ENCODE results near the gene TGFBR3.
"Not testable (repeated sequence)": the region's sequence is repeated elsewhere in the genome, so short reads cannot be mapped to it uniquely, and the experiment has no call there.

The TGFBR3 gene

GRCh38 chr1:91847851-91848250, 38.1 kb downstream of the TGFBR3 start:
- DNase-seq (ENCODE audit: low spot score) = no peak

- no peak for DNase-seq (ENCODE audit: low spot score)
Measured at GRCh38 chr1:91846639-91847013, 39.3 kb downstream of the TGFBR3 start.

GRCh38 chr1:91846007-91846638, 39.8 kb downstream of the TGFBR3 start:
- no peak for DNase-seq (ENCODE audit: low spot score)

- no peak for DNase-seq (ENCODE audit: low spot score)
Measured at GRCh38 chr1:91844862-91845528, 41.0 kb downstream of the TGFBR3 start.

- no peak for DNase-seq (ENCODE audit: low spot score)
Measured at GRCh38 chr1:91843843-91844242, 42.1 kb downstream of the TGFBR3 start.

GRCh38 chr1:91842563-91842962, 43.4 kb downstream of the TGFBR3 start:
- no peak for DNase-seq (ENCODE audit: low spot score)

GRCh38 chr1:91842056-91842455, 43.9 kb downstream of the TGFBR3 start:
- DNase-seq (ENCODE audit: low spot score) = no peak

- DNase-seq (ENCODE audit: low spot score) = not testable (repeated sequence)
Measured at GRCh38 chr1:91840276-91840675, 45.7 kb downstream of the TGFBR3 start.

- no peak for DNase-seq (ENCODE audit: low spot score)
Measured at GRCh38 chr1:91836331-91837040, 49.5 kb downstream of the TGFBR3 start.

- no peak for DNase-seq (ENCODE audit: low spot score)
Measured at GRCh38 chr1:91835087-91835521, 50.8 kb downstream of the TGFBR3 start.

GRCh38 chr1:91834549-91834948, 51.4 kb downstream of the TGFBR3 start:
- DNase-seq (ENCODE audit: low spot score) = not testable (repeated sequence)

- no peak for DNase-seq (ENCODE audit: low spot score)
Measured at GRCh38 chr1:91833946-91834345, 52.0 kb downstream of the TGFBR3 start.

- DNase-seq (ENCODE audit: low spot score) = no peak
Measured at GRCh38 chr1:91831132-91831930, 54.6 kb downstream of the TGFBR3 start.

GRCh38 chr1:91830242-91831131, 55.5 kb downstream of the TGFBR3 start:
- DNase-seq (ENCODE audit: low spot score) = no peak

- DNase-seq (ENCODE audit: low spot score) = no peak
Measured at GRCh38 chr1:91829293-91830153, 56.4 kb downstream of the TGFBR3 start.

- DNase-seq (ENCODE audit: low spot score) = no peak
Measured at GRCh38 chr1:91828583-91829281, 57.2 kb downstream of the TGFBR3 start.

GRCh38 chr1:91827459-91828321, 58.3 kb downstream of the TGFBR3 start:
- DNase-seq (ENCODE audit: low spot score) = no peak

GRCh38 chr1:91827087-91827458, 58.9 kb downstream of the TGFBR3 start:
- no peak for DNase-seq (ENCODE audit: low spot score)

GRCh38 chr1:91826649-91827048, 59.3 kb downstream of the TGFBR3 start:
- no peak for DNase-seq (ENCODE audit: low spot score)

Measured in CD4-positive, alpha-beta T cell treated with Interleukin-2 at 100 ng/mL for 4 hours (primary cell).